CD4-positive, alpha-beta T cell treated with Interleukin-4 for 1 hour (primary cell): ENCODE measurements around the gene ARL3.
"Not testable (repeated sequence)": the region's sequence is repeated elsewhere in the genome, so short reads cannot be mapped to it uniquely, and the experiment has no call there.

ENCODE experiments used
- DNase-seq, 2 donors: peaks; one replicate each; pipeline ENCODE4 v3.0.0-alpha.2; 2020 to 2022

Gene ARL3

GRCh38 chr10:102735065-102735562 is 20.9 kb upstream of the ARL3 start:
- no peak for DNase-seq

- no peak for DNase-seq
Measured at GRCh38 chr10:102732661-102733060, 18.5 kb upstream of the ARL3 start.

GRCh38 chr10:102731222-102731800 is 17.1 kb upstream of the ARL3 start:
- DNase-seq, result no peak

GRCh38 chr10:102729029-102730026 is 15.1 kb upstream of the ARL3 start:
- peak; percentile 52 to 69 for DNase-seq

GRCh38 chr10:102727037-102727818 is 13.0 kb upstream of the ARL3 start:
- DNase-seq, result no peak

- no peak for DNase-seq
Measured at GRCh38 chr10:102726274-102726673, 12.1 kb upstream of the ARL3 start.

GRCh38 chr10:102723989-102724388 is 9.8 kb upstream of the ARL3 start:
- no peak for DNase-seq

GRCh38 chr10:102721954-102722353 is 7.8 kb upstream of the ARL3 start:
- DNase-seq, result no peak

- DNase-seq, result no peak
Measured at GRCh38 chr10:102720775-102721301, 6.6 kb upstream of the ARL3 start.

- DNase-seq, result no peak
Measured at GRCh38 chr10:102720337-102720736, 6.1 kb upstream of the ARL3 start.

- no peak for DNase-seq
Measured at GRCh38 chr10:102718220-102718619, 4.0 kb upstream of the ARL3 start.

GRCh38 chr10:102716900-102717565 is 2.8 kb upstream of the ARL3 start:
- not testable (repeated sequence) for DNase-seq

- no peak for DNase-seq
Measured at GRCh38 chr10:102715880-102716279, 1.7 kb upstream of the ARL3 start.

GRCh38 chr10:102714621-102715455 is 641 bp upstream of the ARL3 start, which contains the start of gene SFXN2:
TSS of gene SFXN2 (plus strand) at chr10:102714636. CDS start at chr10:102726637, 12,001 bp downstream.
- DNase-seq, result peak; percentile 33 to 47

- DNase-seq, result no peak
Measured at GRCh38 chr10:102713539-102713813, 721 bp downstream of the ARL3 start.

- no peak for DNase-seq
Measured at GRCh38 chr10:102712843-102713538, 1.2 kb downstream of the ARL3 start.

- no peak for DNase-seq
Measured at GRCh38 chr10:102712089-102712488, 2.1 kb downstream of the ARL3 start.

- DNase-seq, result peak in 1 of 2 donors; percentile 26
Measured at GRCh38 chr10:102710609-102711008, 3.6 kb downstream of the ARL3 start.

- DNase-seq, result no peak
Measured at GRCh38 chr10:102705531-102705930, 8.7 kb downstream of the ARL3 start.

GRCh38 chr10:102704915-102705314 is 9.3 kb downstream of the ARL3 start:
- DNase-seq, result no peak

- DNase-seq, result no peak
Measured at GRCh38 chr10:102702742-102703141, 11.5 kb downstream of the ARL3 start.
